Mucosa of stomach (tissue), 1 donor: ENCODE measurements around the gene FRMD4A.

Experiments
- H3K27me3 ChIP-seq: one replicate; pipeline ENCODE4 v1.7.0; 2013; ENCODE audit warnings: mild to moderate bottlenecking, low read length; ENCODE audit not compliant: control insufficient read depth, insufficient read depth
- H3K36me3 ChIP-seq: one replicate; pipeline ENCODE4 v1.7.0; 2013; ENCODE audit warnings: low read length; ENCODE audit not compliant: control insufficient read depth, insufficient read depth
- H3K4me1 ChIP-seq: one replicate; pipeline ENCODE4 v1.7.0; 2013; ENCODE audit warnings: mild to moderate bottlenecking, low read length; ENCODE audit not compliant: control insufficient read depth, insufficient read depth
- H3K4me3 ChIP-seq: one replicate; pipeline ENCODE4 v1.7.0; 2013; ENCODE audit warnings: low read length
- H3K9ac ChIP-seq: one replicate; pipeline ENCODE4 v1.7.0; 2013; ENCODE audit warnings: mild to moderate bottlenecking, low read length, moderate library complexity
- H3K9me3 ChIP-seq: one replicate; pipeline ENCODE4 v1.7.0; 2013; ENCODE audit warnings: mild to moderate bottlenecking, low read length, moderate library complexity; ENCODE audit not compliant: control insufficient read depth
- donor health status: Pancreatic carcinoma.

Gene FRMD4A

GRCh38 chr10:13634207-13634606 lies 696.5 kb downstream of the FRMD4A start:
- H3K9me3 ChIP-seq: no peaks in the 10 kb centered on the region
- H3K36me3 ChIP-seq: no peaks in the 10 kb centered on the region
- H3K4me1 ChIP-seq: peaks cover 13% of the 10 kb centered on the region
- no peaks in the 10 kb centered on the region for H3K27me3 ChIP-seq
- no peak overlapping the region for H3K9ac ChIP-seq
- H3K4me3 ChIP-seq: no peak overlapping the region

- Histone ChIP-seq H3K27me3 (no peaks in the 10 kb centered on the region), H3K9me3 (no peaks in the 10 kb centered on the region), H3K4me3 (no peak overlapping the region), H3K4me1 (peaks cover 13% of the 10 kb centered on the region), H3K9ac (no peak overlapping the region), H3K36me3 (no peaks in the 10 kb centered on the region)
These were observed 697.0 kb downstream of the FRMD4A start for GRCh38 chr10:13633689-13634088.

GRCh38 chr10:13632884-13633440 lies 697.8 kb downstream of the FRMD4A start:
- H3K9ac ChIP-seq: no peak overlapping the region
- H3K9me3 ChIP-seq: no peaks in the 10 kb centered on the region
- H3K4me3 ChIP-seq: no peak overlapping the region
- peaks cover 13% of the 10 kb centered on the region for H3K4me1 ChIP-seq
- H3K27me3 ChIP-seq: no peaks in the 10 kb centered on the region
- H3K36me3 ChIP-seq: no peaks in the 10 kb centered on the region

GRCh38 chr10:13632440-13632839 lies 698.3 kb downstream of the FRMD4A start:
- Histone ChIP-seq H3K27me3 (no peaks in the 10 kb centered on the region), H3K9me3 (no peaks in the 10 kb centered on the region), H3K4me1 (peaks cover 13% of the 10 kb centered on the region), H3K4me3 (no peak overlapping the region), H3K36me3 (no peaks in the 10 kb centered on the region), H3K9ac (no peak overlapping the region)

GRCh38 chr10:13631594-13631993 lies 699.1 kb downstream of the FRMD4A start:
- no peak overlapping the region for H3K4me3 ChIP-seq
- H3K9me3 ChIP-seq: no peaks in the 10 kb centered on the region
- no peaks in the 10 kb centered on the region for H3K36me3 ChIP-seq
- no peaks in the 10 kb centered on the region for H3K27me3 ChIP-seq
- H3K4me1 ChIP-seq: peaks cover 5% of the 10 kb centered on the region
- H3K9ac ChIP-seq: no peak overlapping the region

GRCh38 chr10:13630231-13630630 lies 700.5 kb downstream of the FRMD4A start:
- H3K36me3 ChIP-seq: no peaks in the 10 kb centered on the region
- H3K4me1 ChIP-seq: peaks cover 4% of the 10 kb centered on the region
- H3K9ac ChIP-seq: no peak overlapping the region
- no peak overlapping the region for H3K4me3 ChIP-seq
- no peaks in the 10 kb centered on the region for H3K27me3 ChIP-seq
- no peaks in the 10 kb centered on the region for H3K9me3 ChIP-seq

GRCh38 chr10:13629116-13629515 lies 701.6 kb downstream of the FRMD4A start:
- Histone ChIP-seq H3K4me3 (no peak overlapping the region), H3K36me3 (no peaks in the 10 kb centered on the region), H3K4me1 (peaks cover 4% of the 10 kb centered on the region), H3K9ac (no peak overlapping the region), H3K27me3 (no peaks in the 10 kb centered on the region), H3K9me3 (no peaks in the 10 kb centered on the region)

GRCh38 chr10:13628661-13629060 lies 702.1 kb downstream of the FRMD4A start:
- no peak overlapping the region for H3K4me3 ChIP-seq
- no peaks in the 10 kb centered on the region for H3K27me3 ChIP-seq
- H3K9ac ChIP-seq: no peak overlapping the region
- H3K9me3 ChIP-seq: no peaks in the 10 kb centered on the region
- peaks cover 4% of the 10 kb centered on the region for H3K4me1 ChIP-seq
- no peaks in the 10 kb centered on the region for H3K36me3 ChIP-seq

GRCh38 chr10:13627459-13628310 lies 703.0 kb downstream of the FRMD4A start:
- Histone ChIP-seq H3K9me3 (no peaks in the 10 kb centered on the region), H3K9ac (no peak overlapping the region), H3K4me1 (no peaks in the 10 kb centered on the region), H3K4me3 (no peak overlapping the region), H3K27me3 (no peaks in the 10 kb centered on the region), H3K36me3 (no peaks in the 10 kb centered on the region)

- no peaks in the 10 kb centered on the region for H3K9me3 ChIP-seq
- H3K4me1 ChIP-seq: no peaks in the 10 kb centered on the region
- no peak overlapping the region for H3K9ac ChIP-seq
- no peaks in the 10 kb centered on the region for H3K36me3 ChIP-seq
- H3K27me3 ChIP-seq: no peaks in the 10 kb centered on the region
- no peak overlapping the region for H3K4me3 ChIP-seq
These were observed 706.1 kb downstream of the FRMD4A start for GRCh38 chr10:13624630-13625029.

- H3K4me1 ChIP-seq: no peaks in the 10 kb centered on the region
- no peak overlapping the region for H3K9ac ChIP-seq
- no peaks in the 10 kb centered on the region for H3K27me3 ChIP-seq
- H3K36me3 ChIP-seq: no peaks in the 10 kb centered on the region
- no peaks in the 10 kb centered on the region for H3K9me3 ChIP-seq
- H3K4me3 ChIP-seq: no peak overlapping the region
These were observed 708.8 kb downstream of the FRMD4A start for GRCh38 chr10:13621931-13622330.

- no peaks in the 10 kb centered on the region for H3K9me3 ChIP-seq
- no peaks in the 10 kb centered on the region for H3K4me1 ChIP-seq
- no peak overlapping the region for H3K4me3 ChIP-seq
- H3K36me3 ChIP-seq: peaks cover 5% of the 10 kb centered on the region
- H3K9ac ChIP-seq: no peak overlapping the region
- H3K27me3 ChIP-seq: no peaks in the 10 kb centered on the region
These were observed 713.6 kb downstream of the FRMD4A start for GRCh38 chr10:13617116-13617515.
